Adrenal gland (tissue), 5 donors: Measurements from ENCODE around the gene SNX25.

Source experiments
- CTCF ChIP-seq, 6 experiments: fragments of 450-650 bp in 4 of 6; fragments of 200-600 bp in 2 of 6; sonication (generic) in 1 of 6; IDR thresholded peaks; 1 replicate in 5 of 6; 2 replicates in 1 of 6; pipeline versions ENCODE4 v1.5.1 to v1.8.0; 2016 to 2021; ENCODE audit warnings: antibody characterized with exemption in 6 of 6, mild to moderate bottlenecking in 2 of 6, moderate library complexity in 1 of 6
- POLR2A ChIP-seq, 2 donors: fragments of 450-650 bp; IDR thresholded peaks; one replicate each; pipeline ENCODE4 v1.6.1; 2017; ENCODE audit warnings: antibody characterized with exemption in 2 of 2, mild to moderate bottlenecking in 2 of 2, moderate library complexity in 1 of 2
- donor health status: DM: no; HTN: no; CAD: no.

- TF ChIP-seq CTCF (IDR thresholded peaks at IDR 0.05), result no peak
- TF ChIP-seq POLR2A (IDR thresholded peaks at IDR 0.05), result no peak
These were observed 148.5 kb downstream of the SNX25 start for GRCh38 chr4:185357733-185358440.
